ENCODE measurements around the gene CCDC9B. TPM values are rescaled to one million over a fixed set of nuclear protein-coding genes. Genes with fewer than 3 reads are reported as not detected.

Gene CCDC9B
- total and polyA plus RNA-seq, 8 donors, result 18.3 to 72.3 (median 32.3) TPM

DNA sequence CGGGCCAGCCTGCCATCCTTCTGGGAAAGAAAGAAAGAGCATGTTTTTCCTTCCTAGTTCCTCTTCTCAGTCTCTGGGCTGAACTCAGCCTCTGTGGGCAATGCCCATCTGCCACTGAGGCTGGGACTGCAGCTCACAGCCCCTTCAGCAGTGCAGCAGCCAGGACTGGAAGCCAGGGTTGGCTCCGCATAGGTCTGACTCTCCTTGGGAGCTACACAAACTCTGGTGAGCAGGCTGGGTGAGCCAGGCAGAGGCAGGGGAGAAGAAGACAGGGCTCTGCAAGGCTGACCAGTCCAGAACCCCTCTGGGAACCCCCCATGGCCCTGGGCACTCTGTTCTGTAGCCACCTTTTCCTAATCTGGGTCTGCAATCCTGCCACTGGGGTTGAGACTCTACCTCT lies 20.9 kb upstream of the CCDC9B start:
- WGBS, 2 donors, result 81 to 86% methylated on average over 2 of the region's 2 CpGs
- TF ChIP-seq, protein P1, sequence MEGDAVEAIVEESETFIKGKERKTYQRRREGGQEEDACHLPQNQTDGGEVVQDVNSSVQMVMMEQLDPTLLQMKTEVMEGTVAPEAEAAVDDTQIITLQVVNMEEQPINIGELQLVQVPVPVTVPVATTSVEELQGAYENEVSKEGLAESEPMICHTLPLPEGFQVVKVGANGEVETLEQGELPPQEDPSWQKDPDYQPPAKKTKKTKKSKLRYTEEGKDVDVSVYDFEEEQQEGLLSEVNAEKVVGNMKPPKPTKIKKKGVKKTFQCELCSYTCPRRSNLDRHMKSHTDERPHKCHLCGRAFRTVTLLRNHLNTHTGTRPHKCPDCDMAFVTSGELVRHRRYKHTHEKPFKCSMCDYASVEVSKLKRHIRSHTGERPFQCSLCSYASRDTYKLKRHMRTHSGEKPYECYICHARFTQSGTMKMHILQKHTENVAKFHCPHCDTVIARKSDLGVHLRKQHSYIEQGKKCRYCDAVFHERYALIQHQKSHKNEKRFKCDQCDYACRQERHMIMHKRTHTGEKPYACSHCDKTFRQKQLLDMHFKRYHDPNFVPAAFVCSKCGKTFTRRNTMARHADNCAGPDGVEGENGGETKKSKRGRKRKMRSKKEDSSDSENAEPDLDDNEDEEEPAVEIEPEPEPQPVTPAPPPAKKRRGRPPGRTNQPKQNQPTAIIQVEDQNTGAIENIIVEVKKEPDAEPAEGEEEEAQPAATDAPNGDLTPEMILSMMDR (IDR thresholded peaks at IDR 0.05), result no peak
- no peak for DNase-seq
- Histone ChIP-seq H3K36me3 (no peaks in the 10 kb centered on the region), H3K4me1 (peaks cover 0 to 3% (median 0%) of the 10 kb centered on the region in 3 donors), H3K4me3 (no peak overlapping the region), H3K27me3 (no peaks in the 10 kb centered on the region), H3K9me3 (no peaks in the 10 kb centered on the region), H3K27ac (no peak overlapping the region)
- intact Hi-C loops (cut with DNase I), result no loop called here
- ATAC-seq, result no peak
- FAIRE-seq, result no peak

DNA sequence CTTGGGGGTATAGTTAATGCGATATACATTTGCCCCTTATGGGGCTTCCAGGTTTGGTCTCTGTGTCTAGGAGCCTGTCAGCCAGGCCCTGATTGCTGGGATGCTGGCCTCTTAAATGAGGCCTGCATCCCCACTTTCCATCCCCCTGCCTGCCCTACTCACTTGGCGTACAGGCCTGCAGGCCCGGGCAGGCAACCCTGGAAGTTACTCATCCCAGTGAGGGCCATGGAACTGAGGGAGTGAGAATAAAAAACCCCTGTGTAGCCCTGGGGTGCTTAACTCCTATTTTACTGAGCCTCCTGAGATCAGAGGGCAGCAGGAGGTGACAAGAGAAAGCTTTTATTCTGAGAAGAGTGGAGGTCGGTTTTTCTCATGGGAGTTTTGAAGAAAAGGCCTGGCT lies 19.3 kb upstream of the CCDC9B start:
- no peak for FAIRE-seq

DNA sequence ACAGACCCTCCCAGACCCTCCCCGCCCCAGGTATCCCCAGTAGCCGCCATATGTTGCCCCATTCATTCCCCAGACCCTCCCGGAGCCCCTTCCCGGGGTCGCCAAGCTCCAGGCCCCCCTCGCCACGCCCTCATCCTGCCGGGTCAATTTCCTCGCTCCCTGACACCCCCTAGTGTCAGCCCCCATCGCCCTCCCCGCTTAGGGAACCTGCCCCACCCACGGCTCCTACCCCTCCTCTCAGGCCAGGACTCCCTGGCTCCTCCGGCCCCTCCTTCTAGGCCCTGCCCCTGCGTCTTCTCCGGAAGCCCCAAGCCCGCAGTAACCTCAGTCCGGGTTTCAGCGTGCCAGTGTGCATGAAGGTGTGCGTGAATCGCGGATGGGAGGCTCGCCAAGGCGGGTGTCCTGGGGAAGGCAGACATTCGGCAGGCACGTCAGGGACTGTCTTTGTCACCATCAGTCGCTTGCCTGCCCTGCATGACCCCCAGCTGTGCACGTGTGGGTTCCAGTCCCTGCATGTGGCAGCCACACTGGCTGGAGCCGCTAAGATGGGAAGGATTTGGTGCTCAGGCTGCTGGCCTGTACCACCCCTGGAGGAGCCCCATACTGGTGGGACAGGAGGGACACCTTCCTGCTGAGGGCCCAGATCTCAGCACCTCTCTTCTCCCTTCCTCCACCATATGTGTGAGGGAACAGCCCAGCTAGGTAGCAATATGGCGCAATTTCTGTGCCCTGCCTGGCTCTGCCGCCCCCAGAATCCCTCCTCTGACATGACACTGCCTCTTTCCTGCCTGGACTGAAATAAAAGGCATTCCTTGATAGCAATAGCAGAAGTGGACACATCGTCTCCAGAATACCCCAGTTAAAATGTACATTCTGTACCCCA lies 18.0 kb upstream of the CCDC9B start:
- FAIRE-seq (no peak), DNase-seq (peak in 1 of 6 donors; percentile 85), ATAC-seq (peak; percentile 11 to 42 (median 24))
- Histone ChIP-seq H3K36me3 (no peaks in the 10 kb centered on the region), H3K4me3 (peak overlapping the region; percentile 34 to 61 (median 39)), H3K27ac (no peak overlapping the region), H3K9me3 (no peaks in the 10 kb centered on the region), H3K27me3 (no peaks in the 10 kb centered on the region), H3K4me1 (peaks cover 0 to 3% (median 0%) of the 10 kb centered on the region in 3 donors)
- TF ChIP-seq, protein P1 (IDR thresholded peaks at IDR 0.05), result no peak
- intact Hi-C loops (cut with DNase I), result no loop called here
- WGBS, 2 donors, result 15 to 21% methylated on average over 23 to 31 of the region's 31 CpGs

More for the DNA sequence above, 19.3 kb upstream of the CCDC9B start:
- intact Hi-C loops (cut with DNase I), result no loop called here
- Histone ChIP-seq H3K27me3 (no peaks in the 10 kb centered on the region), H3K4me1 (peaks cover 0 to 3% (median 0%) of the 10 kb centered on the region in 3 donors), H3K9me3 (no peaks in the 10 kb centered on the region), H3K36me3 (no peaks in the 10 kb centered on the region), H3K4me3 (no peak overlapping the region), H3K27ac (no peak overlapping the region)
- DNase-seq (no peak), ATAC-seq (no peak)
- 85 to 90% methylated on average over 4 of the region's 4 CpGs for WGBS, 2 donors
- TF ChIP-seq, protein P1 (IDR thresholded peaks at IDR 0.05), result no peak

DNA sequence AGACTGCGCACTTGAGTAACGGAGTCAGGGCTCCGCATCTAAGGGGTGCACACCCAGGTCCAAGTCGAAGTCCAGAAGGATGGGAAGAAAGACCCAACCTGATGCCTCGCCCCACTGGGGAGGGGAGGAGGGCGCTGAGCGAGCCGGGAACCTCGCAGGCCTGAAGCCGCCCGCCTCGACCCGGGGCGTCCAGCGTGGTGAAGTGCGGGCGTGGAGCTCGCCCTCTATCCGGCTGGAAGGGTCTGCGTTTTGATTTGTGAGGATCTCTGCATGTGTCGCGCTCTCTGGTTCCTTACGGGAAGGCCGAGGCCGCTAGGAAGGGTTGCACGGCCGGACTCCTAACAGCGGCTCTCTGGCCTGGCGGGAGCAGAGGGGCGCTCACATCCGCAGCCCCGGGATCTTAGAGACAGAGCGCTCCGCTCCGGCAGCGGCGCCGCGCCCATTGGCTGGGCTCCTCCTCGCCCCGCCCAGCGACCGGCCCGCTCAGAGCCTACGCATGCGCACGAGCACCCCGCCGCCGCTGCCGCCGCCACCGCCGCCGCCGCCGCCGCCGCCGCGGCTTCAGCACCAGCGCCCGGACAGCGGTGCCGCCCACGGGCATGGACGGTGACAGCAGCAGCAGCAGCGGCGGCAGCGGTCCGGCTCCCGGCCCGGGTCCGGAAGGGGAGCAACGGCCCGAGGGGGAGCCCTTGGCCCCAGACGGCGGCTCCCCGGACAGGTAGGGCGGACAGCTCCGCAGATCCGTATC lies 17.2 kb upstream of the CCDC9B start, which contains the start of gene DISP2:
DISP2 (plus strand) TSS at position 497 of the 748 bp plus-strand sequence; CDS start at position 600, 103 bp downstream.
- Histone ChIP-seq H3K27ac (no peak within 1 kb of the TSS), H3K36me3 (no peaks in the 10 kb centered on the region), H3K27me3 (no peaks in the 10 kb centered on the region), H3K9me3 (no peaks in the 10 kb centered on the region), H3K4me3 (peak within 1 kb of the TSS; percentile 34 to 61 (median 39)), H3K4me1 (peaks cover 0 to 3% (median 0%) of the 10 kb centered on the region in 3 donors)
- ATAC-seq, result peak; percentile 93 to 96 (median 95)
- intact Hi-C loops (cut with DNase I), result no loop called here
- peak; percentile 80 to 98 (median 93) for DNase-seq
- TF ChIP-seq, protein P1 (IDR thresholded peaks at IDR 0.05), result no peak
- 2 to 4% methylated on average over 43 to 82 of the region's 82 CpGs for WGBS, 2 donors
- no peak for FAIRE-seq

All from pancreas (tissue), 10 donors.